ENCODE data around the gene NWD2. TPM values are rescaled to one million over a fixed set of nuclear protein-coding genes. Genes with fewer than 3 reads are reported as not detected.

NWD2 gene
- total and polyA plus RNA-seq, 2 donors from 2014 or later = not detected

DNA sequence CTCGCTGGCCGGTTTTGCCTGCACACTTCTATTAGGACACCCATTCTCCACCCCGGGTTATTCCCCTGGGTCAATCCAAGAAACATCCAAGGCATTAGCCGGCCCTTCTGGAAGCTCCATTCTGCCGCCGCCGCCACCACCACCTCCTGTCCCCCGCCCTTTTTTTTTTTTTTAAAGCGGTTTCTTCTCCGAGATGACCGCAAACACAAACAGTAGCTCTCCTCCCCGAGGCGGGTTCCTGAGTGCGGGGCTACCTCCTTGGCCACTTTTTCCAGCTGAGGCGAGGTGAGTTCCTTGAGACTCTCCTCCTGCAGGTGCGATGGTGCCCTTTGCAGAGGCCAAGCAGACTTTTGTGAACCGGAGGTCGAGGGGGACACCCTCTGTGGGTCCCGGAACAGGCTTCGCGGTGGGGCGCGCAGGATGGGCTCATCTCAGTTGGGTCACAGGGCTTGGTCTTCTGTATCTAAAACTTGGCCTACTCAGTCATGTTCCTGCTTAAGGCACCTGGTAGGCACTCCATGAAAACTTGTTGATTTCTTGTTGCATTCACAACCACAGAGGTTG is 930 bp downstream of the NWD2 start:
- DNase-seq (peak in 1 of 5 donors; percentile 40), FAIRE-seq (no peak)
- H3K27ac ChIP-seq (ENCODE audit: low read depth in 2 of 2, low read length in 2 of 2) = no peak overlapping the region
- no peak overlapping the region for H3K9ac ChIP-seq (ENCODE audit: low read length in 3 of 3)
- no peak overlapping the region for H3K4me3 ChIP-seq (ENCODE audit: low read length in 3 of 3)
- peaks cover 35% of the 10 kb centered on the region for H3K27me3 ChIP-seq (ENCODE audit: control insufficient read depth, insufficient read depth, low read length)
- no peaks in the 10 kb centered on the region for H3K4me1 ChIP-seq (ENCODE audit: control insufficient read depth in 2 of 3, insufficient read depth in 2 of 3, low read depth in 1 of 3, low read length in 3 of 3)
- no peaks in the 10 kb centered on the region for H3K36me3 ChIP-seq (ENCODE audit: control insufficient read depth in 2 of 3, insufficient read depth in 3 of 3, low read length in 3 of 3)
- H3K9me3 ChIP-seq (ENCODE audit: control insufficient read depth in 2 of 3, insufficient read depth in 1 of 3, low read length in 3 of 3) = no peaks in the 10 kb centered on the region
- intact Hi-C loops (cut with DNase I) = no loop called here
- TF ChIP-seq, protein P1, sequence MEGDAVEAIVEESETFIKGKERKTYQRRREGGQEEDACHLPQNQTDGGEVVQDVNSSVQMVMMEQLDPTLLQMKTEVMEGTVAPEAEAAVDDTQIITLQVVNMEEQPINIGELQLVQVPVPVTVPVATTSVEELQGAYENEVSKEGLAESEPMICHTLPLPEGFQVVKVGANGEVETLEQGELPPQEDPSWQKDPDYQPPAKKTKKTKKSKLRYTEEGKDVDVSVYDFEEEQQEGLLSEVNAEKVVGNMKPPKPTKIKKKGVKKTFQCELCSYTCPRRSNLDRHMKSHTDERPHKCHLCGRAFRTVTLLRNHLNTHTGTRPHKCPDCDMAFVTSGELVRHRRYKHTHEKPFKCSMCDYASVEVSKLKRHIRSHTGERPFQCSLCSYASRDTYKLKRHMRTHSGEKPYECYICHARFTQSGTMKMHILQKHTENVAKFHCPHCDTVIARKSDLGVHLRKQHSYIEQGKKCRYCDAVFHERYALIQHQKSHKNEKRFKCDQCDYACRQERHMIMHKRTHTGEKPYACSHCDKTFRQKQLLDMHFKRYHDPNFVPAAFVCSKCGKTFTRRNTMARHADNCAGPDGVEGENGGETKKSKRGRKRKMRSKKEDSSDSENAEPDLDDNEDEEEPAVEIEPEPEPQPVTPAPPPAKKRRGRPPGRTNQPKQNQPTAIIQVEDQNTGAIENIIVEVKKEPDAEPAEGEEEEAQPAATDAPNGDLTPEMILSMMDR (IDR thresholded peaks at IDR 0.05; ENCODE audit: borderline replicate concordance, extremely low read depth, insufficient read depth) = no peak

DNA sequence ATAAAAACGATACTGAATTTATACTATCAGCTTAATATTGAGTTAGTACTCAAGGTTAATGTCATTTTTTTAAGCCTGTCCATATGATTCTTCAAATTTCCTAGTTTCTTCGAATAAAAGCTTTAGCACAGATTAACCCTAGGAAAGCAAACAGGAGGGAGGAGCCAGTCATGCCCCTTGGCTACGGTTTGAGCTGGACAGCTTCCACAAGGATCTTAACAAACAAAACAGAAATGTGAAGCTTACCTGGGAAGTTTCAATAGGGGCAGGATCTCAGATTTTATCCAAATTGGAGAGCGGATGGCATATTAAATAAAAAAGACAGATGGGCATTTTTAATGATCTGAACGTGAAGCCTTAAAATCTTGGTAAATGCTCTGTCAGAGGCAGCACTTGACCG is 2.3 kb downstream of the NWD2 start:
- FAIRE-seq (no peak), DNase-seq (peak in 1 of 5 donors; percentile 3)
- H3K4me3 ChIP-seq (ENCODE audit: low read length in 3 of 3) = no peak overlapping the region
- H3K27me3 ChIP-seq (ENCODE audit: control insufficient read depth, insufficient read depth, low read length) = peaks cover 35% of the 10 kb centered on the region
- intact Hi-C loops (cut with DNase I) = no loop called here
- H3K4me1 ChIP-seq (ENCODE audit: control insufficient read depth in 2 of 3, insufficient read depth in 2 of 3, low read depth in 1 of 3, low read length in 3 of 3) = no peaks in the 10 kb centered on the region
- H3K27ac ChIP-seq (ENCODE audit: low read depth in 2 of 2, low read length in 2 of 2) = no peak overlapping the region
- TF ChIP-seq, protein P1 (IDR thresholded peaks at IDR 0.05; ENCODE audit: borderline replicate concordance, extremely low read depth, insufficient read depth) = no peak
- no peaks in the 10 kb centered on the region for H3K36me3 ChIP-seq (ENCODE audit: control insufficient read depth in 2 of 3, insufficient read depth in 3 of 3, low read length in 3 of 3)
- H3K9ac ChIP-seq (ENCODE audit: low read length in 3 of 3) = no peak overlapping the region
- H3K9me3 ChIP-seq (ENCODE audit: control insufficient read depth in 2 of 3, insufficient read depth in 1 of 3, low read length in 3 of 3) = no peaks in the 10 kb centered on the region

DNA sequence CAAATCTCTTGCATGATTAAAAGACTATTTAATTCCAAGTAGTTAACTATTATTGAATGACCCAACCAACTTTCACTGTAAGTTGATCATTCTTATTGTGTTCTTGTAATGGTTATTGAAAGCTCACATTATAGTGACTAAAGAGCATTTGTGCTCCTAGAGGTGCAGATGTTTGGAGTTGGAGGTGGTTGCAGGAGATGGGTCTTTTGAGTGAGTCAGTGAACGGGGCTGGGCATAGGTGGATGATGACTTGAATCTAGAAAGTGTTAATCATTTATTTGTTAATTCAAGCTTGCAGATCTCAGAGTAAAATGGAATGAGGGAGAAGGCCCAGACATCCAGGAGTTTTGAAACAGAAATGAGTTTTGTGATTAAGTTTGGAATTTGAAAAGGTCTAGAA is 13.7 kb downstream of the NWD2 start:
- no peaks in the 10 kb centered on the region for H3K4me1 ChIP-seq (ENCODE audit: control insufficient read depth in 2 of 3, insufficient read depth in 2 of 3, low read depth in 1 of 3, low read length in 3 of 3)
- H3K27ac ChIP-seq (ENCODE audit: low read depth in 2 of 2, low read length in 2 of 2) = no peak overlapping the region
- TF ChIP-seq, protein P1 (IDR thresholded peaks at IDR 0.05; ENCODE audit: borderline replicate concordance, extremely low read depth, insufficient read depth) = no peak
- H3K9me3 ChIP-seq (ENCODE audit: control insufficient read depth in 2 of 3, insufficient read depth in 1 of 3, low read length in 3 of 3) = no peaks in the 10 kb centered on the region
- H3K36me3 ChIP-seq (ENCODE audit: control insufficient read depth in 2 of 3, insufficient read depth in 3 of 3, low read length in 3 of 3) = no peaks in the 10 kb centered on the region
- no peak overlapping the region for H3K4me3 ChIP-seq (ENCODE audit: low read length in 3 of 3)
- H3K9ac ChIP-seq (ENCODE audit: low read length in 3 of 3) = no peak overlapping the region
- DNase-seq (no peak), FAIRE-seq (no peak)
- H3K27me3 ChIP-seq (ENCODE audit: control insufficient read depth, insufficient read depth, low read length) = peaks cover 4% of the 10 kb centered on the region
- intact Hi-C loops (cut with DNase I) = no loop called here

DNA sequence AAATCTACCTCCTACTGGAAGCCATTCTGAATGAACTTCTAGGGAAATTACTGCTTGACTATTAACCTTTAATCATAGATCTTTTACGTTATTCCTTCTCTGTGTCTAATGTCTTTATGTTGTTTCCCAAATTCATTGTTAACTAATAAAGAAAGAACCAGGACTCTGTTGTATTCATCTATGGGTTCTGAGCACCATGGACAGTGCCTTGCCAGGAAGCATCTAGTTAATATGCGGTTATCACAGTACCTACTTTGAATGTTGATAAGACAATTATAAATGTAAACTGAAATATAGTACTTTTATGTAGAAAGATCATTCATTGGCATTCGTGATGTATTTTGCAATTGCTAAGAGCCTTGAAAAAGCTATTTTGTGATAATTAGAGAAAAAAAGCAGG is 23.8 kb downstream of the NWD2 start:
- Histone ChIP-seq H3K36me3 (ENCODE audit: control insufficient read depth in 2 of 3, insufficient read depth in 3 of 3, low read length in 3 of 3) (no peaks in the 10 kb centered on the region), H3K27ac (ENCODE audit: low read depth in 2 of 2, low read length in 2 of 2) (no peak overlapping the region), H3K27me3 (ENCODE audit: control insufficient read depth, insufficient read depth, low read length) (no peaks in the 10 kb centered on the region), H3K9me3 (ENCODE audit: control insufficient read depth in 2 of 3, insufficient read depth in 1 of 3, low read length in 3 of 3) (no peaks in the 10 kb centered on the region), H3K4me1 (ENCODE audit: control insufficient read depth in 2 of 3, insufficient read depth in 2 of 3, low read depth in 1 of 3, low read length in 3 of 3) (no peaks in the 10 kb centered on the region), H3K9ac (ENCODE audit: low read length in 3 of 3) (no peak overlapping the region), H3K4me3 (ENCODE audit: low read length in 3 of 3) (no peak overlapping the region)
- peak in 1 of 5 donors; percentile 21 for DNase-seq
- intact Hi-C loops (cut with DNase I) = no loop called here
- TF ChIP-seq, protein P1 (IDR thresholded peaks at IDR 0.05; ENCODE audit: borderline replicate concordance, extremely low read depth, insufficient read depth) = no peak
- FAIRE-seq = no peak

All from kidney (tissue), 14 donors.